ENCODE results near the gene HAGHL. TPM values are rescaled to one million over a fixed set of nuclear protein-coding genes. Genes with fewer than 3 reads are reported as not detected.

Gene HAGHL
- total and polyA plus RNA-seq, 3 donors from 2014 or later = 7.2 to 13.7 (median 9.9) TPM

DNA sequence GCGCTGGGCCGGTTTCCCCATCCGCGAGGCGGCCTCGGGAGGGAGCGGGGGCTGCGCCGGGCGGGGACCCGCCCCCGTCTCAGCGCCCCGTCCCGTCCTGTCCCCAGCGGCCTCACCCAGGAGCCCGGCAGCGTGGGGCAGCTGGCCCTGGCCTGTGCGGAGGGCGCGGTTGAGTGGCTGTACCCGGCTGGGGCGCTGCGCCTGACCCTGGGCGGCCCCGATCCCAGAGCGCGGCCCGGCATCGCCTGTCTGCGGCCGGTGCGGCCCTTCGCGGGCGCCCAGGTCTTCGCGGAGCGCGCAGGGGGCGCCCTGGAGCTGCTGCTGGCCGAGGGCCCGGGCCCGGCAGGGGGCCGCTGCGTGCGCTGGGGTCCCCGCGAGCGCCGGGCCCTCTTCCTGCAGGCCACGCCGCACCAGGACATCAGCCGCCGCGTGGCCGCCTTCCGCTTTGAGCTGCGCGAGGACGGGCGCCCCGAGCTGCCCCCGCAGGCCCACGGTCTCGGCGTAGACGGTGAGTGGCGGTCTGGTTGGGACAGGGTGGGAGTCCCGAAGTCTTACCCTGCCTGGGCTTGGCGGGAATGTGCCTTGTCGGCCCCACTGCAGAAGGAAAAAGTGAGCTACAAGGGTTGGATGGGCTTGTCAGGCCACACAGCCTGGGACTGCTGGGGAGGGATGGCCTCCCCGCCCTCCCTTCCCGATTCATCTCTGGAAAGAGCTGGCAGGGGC lies 11.3 kb upstream of the HAGHL start:
- no peak for TF ChIP-seq POLR2A (IDR thresholded peaks at IDR 0.05)
- TF ChIP-seq, protein P1, sequence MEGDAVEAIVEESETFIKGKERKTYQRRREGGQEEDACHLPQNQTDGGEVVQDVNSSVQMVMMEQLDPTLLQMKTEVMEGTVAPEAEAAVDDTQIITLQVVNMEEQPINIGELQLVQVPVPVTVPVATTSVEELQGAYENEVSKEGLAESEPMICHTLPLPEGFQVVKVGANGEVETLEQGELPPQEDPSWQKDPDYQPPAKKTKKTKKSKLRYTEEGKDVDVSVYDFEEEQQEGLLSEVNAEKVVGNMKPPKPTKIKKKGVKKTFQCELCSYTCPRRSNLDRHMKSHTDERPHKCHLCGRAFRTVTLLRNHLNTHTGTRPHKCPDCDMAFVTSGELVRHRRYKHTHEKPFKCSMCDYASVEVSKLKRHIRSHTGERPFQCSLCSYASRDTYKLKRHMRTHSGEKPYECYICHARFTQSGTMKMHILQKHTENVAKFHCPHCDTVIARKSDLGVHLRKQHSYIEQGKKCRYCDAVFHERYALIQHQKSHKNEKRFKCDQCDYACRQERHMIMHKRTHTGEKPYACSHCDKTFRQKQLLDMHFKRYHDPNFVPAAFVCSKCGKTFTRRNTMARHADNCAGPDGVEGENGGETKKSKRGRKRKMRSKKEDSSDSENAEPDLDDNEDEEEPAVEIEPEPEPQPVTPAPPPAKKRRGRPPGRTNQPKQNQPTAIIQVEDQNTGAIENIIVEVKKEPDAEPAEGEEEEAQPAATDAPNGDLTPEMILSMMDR (IDR thresholded peaks at IDR 0.05) = no peak
- Histone ChIP-seq H3K4me1 (peaks cover 24% of the 10 kb centered on the region), H3K27ac (no peak overlapping the region), H3K9me3 (no peaks in the 10 kb centered on the region), H3K27me3 (no peaks in the 10 kb centered on the region), H3K36me3 (ENCODE audit: low read depth, missing control alignments) (no peaks in the 10 kb centered on the region), H3K4me3 (peak overlapping the region; percentile 53 to 61)
- DNase-seq = no peak
- intact Hi-C loops (cut with DNase I; ENCODE audit: low total_unique reads) = no loop called here
- 3% methylated on average over 52 of the region's 74 CpGs; no CpG with 5 or more reads in 1 of the 2 donors for WGBS, 2 donors

DNA sequence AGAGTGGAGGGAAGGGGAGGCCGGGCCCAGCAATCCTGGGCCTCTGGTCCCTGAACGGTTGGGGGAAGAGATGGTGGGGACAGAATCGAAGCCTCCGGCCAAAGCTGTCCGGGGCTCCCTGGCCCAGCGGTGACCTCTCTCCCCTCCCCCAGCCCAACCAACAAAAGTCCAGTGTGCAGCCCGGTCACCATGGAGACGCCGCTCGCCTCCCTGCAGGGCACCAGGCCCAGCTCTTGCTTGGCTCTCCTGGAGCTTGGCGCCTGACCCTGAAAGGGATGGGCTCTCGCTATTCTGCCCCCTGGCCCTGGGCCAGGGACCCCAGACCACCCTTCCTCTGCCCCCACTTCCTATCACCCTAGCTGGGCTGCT lies 10.7 kb upstream of the HAGHL start:
- DNase-seq = peak; percentile 80
- Histone ChIP-seq H3K27me3 (no peaks in the 10 kb centered on the region), H3K9me3 (no peaks in the 10 kb centered on the region), H3K36me3 (ENCODE audit: low read depth, missing control alignments) (no peaks in the 10 kb centered on the region), H3K4me1 (peaks cover 24% of the 10 kb centered on the region), H3K4me3 (no peak overlapping the region), H3K27ac (no peak overlapping the region)
- intact Hi-C loops (cut with DNase I; ENCODE audit: low total_unique reads) = no loop called here
- WGBS, 2 donors = 22 to 30% methylated on average over 11 to 12 of the region's 12 CpGs
- TF ChIP-seq, protein P1 (IDR thresholded peaks at IDR 0.05) = no peak
- TF ChIP-seq POLR2A (IDR thresholded peaks at IDR 0.05) = no peak

DNA sequence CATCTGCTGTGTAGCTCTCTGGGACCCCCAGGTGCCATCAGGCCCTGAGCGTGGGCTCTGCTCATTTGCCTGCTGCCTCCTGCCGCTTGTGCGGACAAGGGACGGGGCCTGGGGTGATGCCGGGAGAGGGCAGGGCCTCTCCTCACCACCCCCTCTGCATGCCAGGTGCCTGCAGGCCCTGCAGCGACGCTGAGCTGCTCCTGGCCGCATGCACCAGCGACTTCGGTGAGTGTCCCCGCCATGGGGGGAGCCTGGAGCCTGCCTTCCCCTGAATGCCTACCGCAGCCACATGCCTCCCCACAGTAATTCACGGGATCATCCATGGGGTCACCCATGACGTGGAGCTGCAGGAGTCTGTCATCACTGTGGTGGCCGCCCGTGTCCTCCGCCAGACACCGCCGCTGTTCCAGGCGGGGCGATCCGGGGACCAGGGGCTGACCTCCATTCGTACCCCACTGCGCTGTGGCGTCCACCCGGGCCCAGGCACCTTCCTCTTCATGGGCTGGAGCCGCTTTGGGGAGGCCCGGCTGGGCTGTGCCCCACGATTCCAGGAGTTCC lies 10.1 kb upstream of the HAGHL start:
- DNase-seq = no peak
- no peak overlapping the region for H3K27ac ChIP-seq
- no peaks in the 10 kb centered on the region for H3K27me3 ChIP-seq
- TF ChIP-seq POLR2A (IDR thresholded peaks at IDR 0.05) = no peak
- TF ChIP-seq, protein P1 (IDR thresholded peaks at IDR 0.05) = no peak
- WGBS, 2 donors = 90 to 97% methylated on average over 11 to 29 of the region's 29 CpGs
- intact Hi-C loops (cut with DNase I; ENCODE audit: low total_unique reads) = no loop called here
- peaks cover 29% of the 10 kb centered on the region for H3K4me1 ChIP-seq
- no peaks in the 10 kb centered on the region for H3K9me3 ChIP-seq
- no peaks in the 10 kb centered on the region for H3K36me3 ChIP-seq (ENCODE audit: low read depth, missing control alignments)
- H3K4me3 ChIP-seq = no peak overlapping the region

DNA sequence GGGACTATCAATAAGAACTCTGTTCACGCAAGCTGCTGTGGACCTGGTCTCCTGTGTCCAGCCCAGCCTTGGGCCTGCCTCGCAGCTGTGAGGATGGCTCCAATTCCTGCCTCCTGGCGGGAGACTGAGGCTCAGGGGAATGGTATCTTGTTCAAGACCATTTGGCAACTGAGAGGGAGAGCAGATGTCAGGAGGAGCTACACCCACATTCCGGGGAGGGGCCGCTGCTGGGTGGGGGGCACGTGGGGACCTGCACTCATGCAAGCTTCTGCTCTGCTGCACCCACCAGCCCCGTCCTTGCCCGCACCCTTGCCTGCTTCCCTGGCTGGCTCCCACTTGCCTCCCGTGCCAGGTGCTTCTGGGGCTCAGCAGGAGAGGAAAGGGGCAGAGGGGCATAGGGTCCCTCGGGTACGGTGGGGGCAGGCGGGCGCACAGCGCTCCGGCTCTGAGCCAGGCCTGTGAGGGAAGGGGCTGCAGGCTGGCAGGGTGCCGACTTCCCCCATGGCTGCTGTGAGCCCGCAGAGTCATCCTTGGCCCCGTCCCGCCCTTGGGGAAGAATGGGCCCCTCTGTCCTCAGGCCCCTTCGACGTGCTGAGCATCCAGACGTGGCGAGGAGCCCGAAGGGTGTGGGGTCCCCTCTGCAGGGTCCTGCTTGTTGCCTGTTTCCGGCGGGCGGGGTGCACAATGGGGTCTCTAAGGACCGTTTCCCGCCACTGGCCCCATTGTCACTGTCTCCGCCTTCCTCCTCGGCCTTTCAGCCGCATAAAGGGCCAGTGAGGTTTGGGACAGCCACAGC lies 9.3 kb upstream of the HAGHL start:
- DNase-seq = no peak
- H3K27me3 ChIP-seq = no peaks in the 10 kb centered on the region
- H3K36me3 ChIP-seq (ENCODE audit: low read depth, missing control alignments) = no peaks in the 10 kb centered on the region
- no peak overlapping the region for H3K4me3 ChIP-seq
- H3K27ac ChIP-seq = no peak overlapping the region
- WGBS, 2 donors = 83% methylated on average over 14 to 32 of the region's 32 CpGs
- H3K4me1 ChIP-seq = peaks cover 30% of the 10 kb centered on the region
- TF ChIP-seq, protein P1 (IDR thresholded peaks at IDR 0.05) = no peak
- no peak for TF ChIP-seq POLR2A (IDR thresholded peaks at IDR 0.05)
- intact Hi-C loops (cut with DNase I; ENCODE audit: low total_unique reads) = no loop called here
- H3K9me3 ChIP-seq = no peaks in the 10 kb centered on the region
